ENCODE data around the gene MRC2.

GRCh38 chr17:62653826-62654761 lies 26.6 kb downstream of the MRC2 start:
- no peak for TF ChIP-seq POLR2A (IDR thresholded peaks at IDR 0.05)
- TF ChIP-seq, protein P1, sequence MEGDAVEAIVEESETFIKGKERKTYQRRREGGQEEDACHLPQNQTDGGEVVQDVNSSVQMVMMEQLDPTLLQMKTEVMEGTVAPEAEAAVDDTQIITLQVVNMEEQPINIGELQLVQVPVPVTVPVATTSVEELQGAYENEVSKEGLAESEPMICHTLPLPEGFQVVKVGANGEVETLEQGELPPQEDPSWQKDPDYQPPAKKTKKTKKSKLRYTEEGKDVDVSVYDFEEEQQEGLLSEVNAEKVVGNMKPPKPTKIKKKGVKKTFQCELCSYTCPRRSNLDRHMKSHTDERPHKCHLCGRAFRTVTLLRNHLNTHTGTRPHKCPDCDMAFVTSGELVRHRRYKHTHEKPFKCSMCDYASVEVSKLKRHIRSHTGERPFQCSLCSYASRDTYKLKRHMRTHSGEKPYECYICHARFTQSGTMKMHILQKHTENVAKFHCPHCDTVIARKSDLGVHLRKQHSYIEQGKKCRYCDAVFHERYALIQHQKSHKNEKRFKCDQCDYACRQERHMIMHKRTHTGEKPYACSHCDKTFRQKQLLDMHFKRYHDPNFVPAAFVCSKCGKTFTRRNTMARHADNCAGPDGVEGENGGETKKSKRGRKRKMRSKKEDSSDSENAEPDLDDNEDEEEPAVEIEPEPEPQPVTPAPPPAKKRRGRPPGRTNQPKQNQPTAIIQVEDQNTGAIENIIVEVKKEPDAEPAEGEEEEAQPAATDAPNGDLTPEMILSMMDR (IDR thresholded peaks at IDR 0.05) = no peak
- peak in 1 of 2 donors; percentile 29 for TF ChIP-seq EP300 (IDR thresholded peaks at IDR 0.05)

Measured in tibial nerve (tissue), 4 donors.